GM23338 (cell line): ENCODE results near the gene CNTN5. TPM values are rescaled to one million over a fixed set of nuclear protein-coding genes. Genes with fewer than 3 reads are reported as not detected.

ENCODE experiments used
- ATAC-seq: fragments of 200-7000 bp; cut with Tn5 transposase; 3 replicates; pipeline ENCODE4 v1.9.1; 2020
- DNase-seq: peaks from one replicate; pipeline ENCODE4 v3.0.0-alpha.2; 2015; ENCODE audit warnings: low spot score
- H2AFZ ChIP-seq: fragments of 200-600 bp; sonication (generic); 2 replicates; pipeline ENCODE4 v1.8.0; 2016; ENCODE audit warnings: antibody characterized with exemption, mild to moderate bottlenecking, moderate library complexity
- H3F3A ChIP-seq: fragments of 200-600 bp; sonication (generic); replicated peaks from 2 replicates; pipeline ENCODE4 v1.8.0; 2017; ENCODE audit warnings: antibody characterized with exemption, mixed run types, low read depth
- H3K27ac ChIP-seq: fragments of 200-600 bp; sonication (generic); 2 replicates; pipeline ENCODE4 v1.6.1; 2016; ENCODE audit warnings: low read depth
- H3K27me3 ChIP-seq: fragments of 200-600 bp; sonication (generic); 2 replicates; pipeline ENCODE4 v1.8.0; 2016; ENCODE audit warnings: mild to moderate bottlenecking, mixed run types, moderate library complexity; ENCODE audit not compliant: insufficient read depth
- H3K36me3 ChIP-seq: fragments of 200-600 bp; sonication (generic); 2 replicates; pipeline ENCODE4 v1.8.0; 2016; ENCODE audit warnings: mild to moderate bottlenecking; ENCODE audit not compliant: insufficient read depth
- H3K4me1 ChIP-seq: fragments of 200-600 bp; sonication (generic); 2 replicates; pipeline ENCODE4 v1.8.0; 2016; ENCODE audit warnings: mild to moderate bottlenecking, moderate library complexity; ENCODE audit not compliant: insufficient read depth
- H3K4me2 ChIP-seq: fragments of 200-600 bp; sonication (generic); 2 replicates; pipeline ENCODE4 v1.7.1; 2017; ENCODE audit warnings: mixed run types
- H3K4me3 ChIP-seq: fragments of 200-600 bp; sonication (generic); 2 replicates; pipeline ENCODE4 v1.6.1; 2016; ENCODE audit warnings: mixed run types
- H3K79me2 ChIP-seq: fragments of 200-600 bp; sonication (generic); replicated peaks from 2 replicates; pipeline ENCODE4 v1.8.0; 2017; ENCODE audit warnings: mild to moderate bottlenecking; ENCODE audit not compliant: insufficient read depth
- H3K9me2 ChIP-seq: fragments of 200-600 bp; sonication (generic); 2 replicates; pipeline ENCODE4 v1.8.0; 2017; ENCODE audit not compliant: insufficient read depth
- H4K20me1 ChIP-seq: fragments of 200-600 bp; sonication (generic); replicated peaks from 2 replicates; pipeline ENCODE4 v1.8.0; 2017; ENCODE audit warnings: mild to moderate bottlenecking; ENCODE audit not compliant: insufficient read depth
- H3K27ac Mint-ChIP-seq: 2 replicates; pipeline ENCODE4 v1.8.0; 2020; ENCODE audit warnings: inconsistent platforms, mild to moderate bottlenecking, moderate library complexity, mixed read lengths
- H3K27me3 Mint-ChIP-seq: 3 replicates; pipeline ENCODE4 v1.8.0; 2022; ENCODE audit warnings: low read depth, mild to moderate bottlenecking, moderate library complexity, mixed read lengths, inconsistent platforms; ENCODE audit not compliant: insufficient read depth, poor library complexity
- H3K36me3 Mint-ChIP-seq: 3 replicates; pipeline ENCODE4 v1.8.0; 2021; ENCODE audit warnings: low read depth, mild to moderate bottlenecking, inconsistent platforms, moderate library complexity, mixed read lengths
- H3K4me1 Mint-ChIP-seq: 3 replicates; pipeline ENCODE4 v1.8.0; 2020; ENCODE audit warnings: mild to moderate bottlenecking, inconsistent platforms, mixed read lengths
- H3K4me3 Mint-ChIP-seq: 3 replicates; pipeline ENCODE4 v1.8.0; 2021; ENCODE audit warnings: moderate library complexity, mild to moderate bottlenecking, inconsistent platforms, mixed read lengths
- H3K9me3 Mint-ChIP-seq: 3 replicates; pipeline ENCODE4 v1.8.0; 2020; ENCODE audit warnings: moderate library complexity, mild to moderate bottlenecking, inconsistent platforms, mixed read lengths
- CTCF ChIP-seq, 2 experiments: fragments of 200-600 bp in 1 of 2; sonication (generic) in 1 of 2; conservative IDR thresholded peaks; 2 replicates each; pipeline versions ENCODE4 v1.5.1 to v1.6.1; 2016 to 2017; ENCODE audit warnings: antibody characterized with exemption in 2 of 2, low read depth in 2 of 2, mild to moderate bottlenecking in 2 of 2, moderate library complexity in 1 of 2
- ETS1 ChIP-seq: IDR thresholded peaks from 2 replicates; pipeline ENCODE4 v1.6.1; 2016; ENCODE audit warnings: antibody characterized with exemption
- EZH2phosphoT487 ChIP-seq: fragments of 200-600 bp; sonication (generic); IDR thresholded peaks from one replicate; pipeline ENCODE4 v1.8.1; 2018; ENCODE audit warnings: antibody characterized with exemption; ENCODE audit not compliant: unreplicated experiment
- REST ChIP-seq: IDR thresholded peaks from one replicate; pipeline ENCODE4 v1.6.1; 2018; ENCODE audit warnings: antibody characterized with exemption; ENCODE audit not compliant: unreplicated experiment
- STAT1 ChIP-seq: IDR thresholded peaks from one replicate; pipeline ENCODE4 v1.6.1; 2016; ENCODE audit warnings: antibody characterized with exemption; ENCODE audit not compliant: unreplicated experiment
- ZNF114 ChIP-seq: fragments of 250-450 bp; sonication (Bioruptor Pico); IDR thresholded peaks from 2 replicates; pipeline ENCODE4 v1.5.0; 2020; ENCODE audit warnings: mild to moderate bottlenecking, moderate library complexity
- ZNF331 ChIP-seq: fragments of 250-450 bp; sonication (Bioruptor Pico); IDR thresholded peaks from 2 replicates; pipeline ENCODE4 v1.5.0; 2020; ENCODE audit warnings: low read depth, mild to moderate bottlenecking, moderate library complexity
- ZNF462 ChIP-seq: fragments of 250-450 bp; sonication (Bioruptor Pico); IDR thresholded peaks from 2 replicates; pipeline ENCODE4 v1.5.0; 2020; ENCODE audit warnings: mild to moderate bottlenecking, moderate library complexity
- polyA plus RNA-seq: library from polyadenylated mRNA; unstranded; fragments of >200 nt; fragmentation: Nextera tagmentation; extraction: Ambion mirVana; gene quantifications from 2 replicates; pipeline ENCODE4 v1.2.1, GENCODE V29; 2016
- total RNA-seq: library from RNA; depleted of rRNA; stranded (reverse); fragments of >200 nt; shearing (Covaris generic); gene quantifications from 2 replicates; pipeline ENCODE4 v1.2.3, GENCODE V29; 2014

Gene CNTN5
- total and polyA plus RNA-seq, 2 experiments from 2014 or later, result not detected

- TF ChIP-seq REST (no peak), ETS1 (no peak), CTCF (conservative IDR thresholded peaks at IDR 0.05; ENCODE audit: low read depth in 2 of 2) (no peak), ZNF114 (CRISPR knock-in tag) (no peak), ZNF331 (CRISPR knock-in tag) (no peak)
Measured at GRCh38 chr11:100205926-100206325, 1185.2 kb downstream of the CNTN5 start (continued).

GRCh38 chr11:100208207-100208606 is 1187.5 kb downstream of the CNTN5 start:
- H3K27ac Mint-ChIP-seq, result no peak overlapping the region
- H3K4me1 Mint-ChIP-seq, result no peaks in the 10 kb centered on the region
- TF ChIP-seq CTCF (conservative IDR thresholded peaks at IDR 0.05; ENCODE audit: low read depth in 2 of 2) (no peak), ZNF331 (CRISPR knock-in tag) (no peak), ZNF462 (CRISPR knock-in tag) (no peak), ETS1 (no peak), STAT1 (no peak), EZH2phosphoT487 (no peak)

More at GRCh38 chr11:100208207-100208606, 1187.5 kb downstream of the CNTN5 start:
- 0 out of 2 replicates have a peak overlapping the region, but pooled peaks have one; percentile 30 for H2AFZ ChIP-seq
- DNase-seq (no peak), ATAC-seq (no peak)
- no peaks in the 10 kb centered on the region for H3K36me3 ChIP-seq
- no peak overlapping the region for H3K4me3 Mint-ChIP-seq
- no peaks in the 10 kb centered on the region for H3K4me1 ChIP-seq
- no peaks in the 10 kb centered on the region for H3K79me2 ChIP-seq
- H3K27me3 Mint-ChIP-seq, result no peaks in the 10 kb centered on the region
- H3K9me3 Mint-ChIP-seq, result no peaks in the 10 kb centered on the region
- no peaks in the 10 kb centered on the region for H3K36me3 Mint-ChIP-seq
- no peak overlapping the region for H3K4me3 ChIP-seq
- no peaks in the 10 kb centered on the region for H3K27me3 ChIP-seq
- H3F3A ChIP-seq, result no peaks in the 10 kb centered on the region
- no peaks in the 10 kb centered on the region for H3K9me2 ChIP-seq
- H3K27ac ChIP-seq, result no peak overlapping the region
- H3K4me2 ChIP-seq, result no peak overlapping the region
- H4K20me1 ChIP-seq, result no peaks in the 10 kb centered on the region
